ENCODE results near the gene TMEM150C. TPM values are rescaled to one million over a fixed set of nuclear protein-coding genes. Genes with fewer than 3 reads are reported as not detected.
"Not testable (repeated sequence)": the region's sequence is repeated elsewhere in the genome, so short reads cannot be mapped to it uniquely, and the experiment has no call there.

The TMEM150C gene
- total RNA-seq, 1 experiment from 2014 or later, result 2.7 TPM

DNA sequence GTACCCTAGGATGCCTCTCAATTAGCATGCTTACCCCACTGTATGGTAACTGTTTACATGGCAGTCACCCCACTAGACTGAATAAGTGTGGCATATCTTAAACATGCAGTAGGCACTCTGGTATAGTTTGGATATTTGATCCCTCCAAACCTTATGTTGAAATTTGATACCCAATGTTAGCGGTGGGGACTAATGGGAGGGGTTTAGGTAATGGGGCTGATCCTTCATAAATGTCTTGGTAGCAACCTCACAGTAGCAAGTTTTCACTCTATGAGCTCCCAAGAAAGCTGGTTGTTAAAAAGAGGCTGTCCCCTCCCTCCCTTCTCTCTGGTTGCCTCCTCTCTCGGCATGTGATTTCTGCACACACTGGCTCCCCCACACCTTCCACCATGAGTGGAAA, 10.1 kb downstream of the TMEM150C start:
- Mint-ChIP-seq H3K9me3 (peaks cover 25% of the 10 kb centered on the region), H3K27me3 (ENCODE audit: low read depth) (no peaks in the 10 kb centered on the region), H3K36me3 (no peaks in the 10 kb centered on the region), H3K4me3 (no peak overlapping the region), H3K27ac (no peak overlapping the region), H3K4me1 (peaks cover 7% of the 10 kb centered on the region)
- CTCF ChIA-PET, result no interaction called here
- TF ChIP-seq NFYB (CRISPR knock-in tag; conservative IDR thresholded peaks at IDR 0.05; ENCODE audit: low read depth), result no peak
- TF ChIP-seq SOX15 (CRISPR knock-in tag; IDR thresholded peaks at IDR 0.05), result no peak
- no peak for TF ChIP-seq ATF6 (CRISPR knock-in tag; IDR thresholded peaks at IDR 0.05)
- TF ChIP-seq, protein P1, sequence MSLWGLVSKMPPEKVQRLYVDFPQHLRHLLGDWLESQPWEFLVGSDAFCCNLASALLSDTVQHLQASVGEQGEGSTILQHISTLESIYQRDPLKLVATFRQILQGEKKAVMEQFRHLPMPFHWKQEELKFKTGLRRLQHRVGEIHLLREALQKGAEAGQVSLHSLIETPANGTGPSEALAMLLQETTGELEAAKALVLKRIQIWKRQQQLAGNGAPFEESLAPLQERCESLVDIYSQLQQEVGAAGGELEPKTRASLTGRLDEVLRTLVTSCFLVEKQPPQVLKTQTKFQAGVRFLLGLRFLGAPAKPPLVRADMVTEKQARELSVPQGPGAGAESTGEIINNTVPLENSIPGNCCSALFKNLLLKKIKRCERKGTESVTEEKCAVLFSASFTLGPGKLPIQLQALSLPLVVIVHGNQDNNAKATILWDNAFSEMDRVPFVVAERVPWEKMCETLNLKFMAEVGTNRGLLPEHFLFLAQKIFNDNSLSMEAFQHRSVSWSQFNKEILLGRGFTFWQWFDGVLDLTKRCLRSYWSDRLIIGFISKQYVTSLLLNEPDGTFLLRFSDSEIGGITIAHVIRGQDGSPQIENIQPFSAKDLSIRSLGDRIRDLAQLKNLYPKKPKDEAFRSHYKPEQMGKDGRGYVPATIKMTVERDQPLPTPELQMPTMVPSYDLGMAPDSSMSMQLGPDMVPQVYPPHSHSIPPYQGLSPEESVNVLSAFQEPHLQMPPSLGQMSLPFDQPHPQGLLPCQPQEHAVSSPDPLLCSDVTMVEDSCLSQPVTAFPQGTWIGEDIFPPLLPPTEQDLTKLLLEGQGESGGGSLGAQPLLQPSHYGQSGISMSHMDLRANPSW (CRISPR knock-in tag; conservative IDR thresholded peaks at IDR 0.05; ENCODE audit: low read depth), result no peak
- TF ChIP-seq PRRX2 (CRISPR knock-in tag; IDR thresholded peaks at IDR 0.05), result no peak
- TF ChIP-seq, protein P2, sequence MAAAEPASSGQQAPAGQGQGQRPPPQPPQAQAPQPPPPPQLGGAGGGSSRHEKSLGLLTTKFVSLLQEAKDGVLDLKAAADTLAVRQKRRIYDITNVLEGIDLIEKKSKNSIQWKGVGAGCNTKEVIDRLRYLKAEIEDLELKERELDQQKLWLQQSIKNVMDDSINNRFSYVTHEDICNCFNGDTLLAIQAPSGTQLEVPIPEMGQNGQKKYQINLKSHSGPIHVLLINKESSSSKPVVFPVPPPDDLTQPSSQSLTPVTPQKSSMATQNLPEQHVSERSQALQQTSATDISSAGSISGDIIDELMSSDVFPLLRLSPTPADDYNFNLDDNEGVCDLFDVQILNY (CRISPR knock-in tag; IDR thresholded peaks at IDR 0.05), result no peak
- no peak for TF ChIP-seq ZSCAN18 (CRISPR knock-in tag; IDR thresholded peaks at IDR 0.05)
- TF ChIP-seq ZNF138 (CRISPR knock-in tag; conservative IDR thresholded peaks at IDR 0.05), result no peak
- ATAC-seq (no peak), DNase-seq (ENCODE audit: low spot score) (no peak)
- POLR2A ChIA-PET, result interaction anchor here (1.2 kb wide), 1 partner anchor 115 kb away, joined by 4 read pairs; no protein-coding TSS in a partner anchor

DNA sequence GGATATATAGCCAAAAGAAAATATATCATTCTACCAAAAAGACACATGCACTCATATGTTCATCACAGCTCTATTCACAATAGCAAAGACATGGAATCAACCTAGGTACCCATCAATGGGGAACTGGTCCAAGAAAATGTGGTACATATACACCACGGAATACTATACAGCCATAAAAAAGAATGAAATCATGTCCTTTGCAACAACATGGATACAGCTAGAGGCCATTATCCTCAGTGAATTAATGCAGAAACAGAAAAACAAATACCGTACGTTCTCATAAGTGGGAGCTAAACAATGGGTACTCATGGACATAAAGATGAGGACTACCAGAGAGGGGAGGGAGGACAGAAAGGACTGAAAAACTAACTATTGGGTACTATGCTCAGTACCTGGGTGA, 13.9 kb downstream of the TMEM150C start:
- H3K4me3 Mint-ChIP-seq; ATAC-seq; POLR2A ChIA-PET; H3K4me1 Mint-ChIP-seq; CTCF ChIA-PET; H3K36me3 Mint-ChIP-seq; H3K27ac Mint-ChIP-seq; H3K27me3 Mint-ChIP-seq (ENCODE audit: low read depth); DNase-seq (ENCODE audit: low spot score): not testable (repeated sequence)
- peaks cover 25% of the 10 kb centered on the region for H3K9me3 Mint-ChIP-seq

- ATAC-seq (no peak), DNase-seq (ENCODE audit: low spot score) (no peak)
- no peaks in the 10 kb centered on the region for H3K27me3 Mint-ChIP-seq (ENCODE audit: low read depth)
- no peak for TF ChIP-seq CDX4 (CRISPR knock-in tag; IDR thresholded peaks at IDR 0.05; ENCODE audit: borderline replicate concordance)
- CTCF ChIA-PET, result interaction anchor here (0.9 kb wide), 1 partner anchor 12 kb away, joined by 3 read pairs; no protein-coding TSS in a partner anchor
- H3K4me1 Mint-ChIP-seq, result no peaks in the 10 kb centered on the region
- H3K9me3 Mint-ChIP-seq, result peaks cover 7% of the 10 kb centered on the region
- H3K4me3 Mint-ChIP-seq, result no peak overlapping the region
- POLR2A ChIA-PET, result interaction anchor here (0.5 kb wide), 1 partner anchor 10 kb away, joined by 3 read pairs; no protein-coding TSS in a partner anchor
- no peaks in the 10 kb centered on the region for H3K36me3 Mint-ChIP-seq
- no peak overlapping the region for H3K27ac Mint-ChIP-seq
These were observed 18.7 kb downstream of the TMEM150C start for GRCh38 chr4:82543131-82543530.

DNA sequence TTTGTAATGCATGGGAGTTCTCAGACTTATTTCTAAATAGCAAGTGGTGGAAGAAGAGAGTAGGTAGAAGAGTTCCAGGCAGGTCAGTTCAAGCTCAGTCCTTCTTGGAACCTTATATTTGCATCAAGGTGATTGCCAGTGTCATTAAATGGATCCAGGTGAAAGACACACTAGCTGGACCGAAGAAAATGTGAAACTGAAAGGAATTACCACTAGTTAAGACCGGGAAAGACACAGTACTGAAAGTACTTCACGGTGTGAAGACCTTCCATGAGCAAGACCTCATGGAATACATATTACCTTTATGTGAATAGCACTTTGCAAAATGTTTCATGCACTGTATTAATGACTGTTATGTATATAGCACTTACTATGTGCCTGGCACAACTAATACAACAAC, 19.1 kb downstream of the TMEM150C start:
- no peak for ATAC-seq
- ChIA-PET POLR2A (no interaction called here), CTCF (no interaction called here)
- Mint-ChIP-seq H3K27ac (no peak overlapping the region), H3K36me3 (no peaks in the 10 kb centered on the region), H3K27me3 (ENCODE audit: low read depth) (no peaks in the 10 kb centered on the region), H3K4me1 (no peaks in the 10 kb centered on the region), H3K9me3 (peaks cover 3% of the 10 kb centered on the region), H3K4me3 (no peak overlapping the region)
- no peak for DNase-seq (ENCODE audit: low spot score)
- TF ChIP-seq PRDM15 (CRISPR knock-in tag; IDR thresholded peaks at IDR 0.05) (no peak), ETV6 (CRISPR knock-in tag; IDR thresholded peaks at IDR 0.05) (no peak), ZNF423 (CRISPR knock-in tag; IDR thresholded peaks at IDR 0.05) (no peak), CREB1 (CRISPR knock-in tag; IDR thresholded peaks at IDR 0.05) (no peak), ZNF138 (CRISPR knock-in tag; conservative IDR thresholded peaks at IDR 0.05) (no peak), EMX1 (CRISPR knock-in tag; IDR thresholded peaks at IDR 0.05) (no peak)
- TF ChIP-seq, protein P3, sequence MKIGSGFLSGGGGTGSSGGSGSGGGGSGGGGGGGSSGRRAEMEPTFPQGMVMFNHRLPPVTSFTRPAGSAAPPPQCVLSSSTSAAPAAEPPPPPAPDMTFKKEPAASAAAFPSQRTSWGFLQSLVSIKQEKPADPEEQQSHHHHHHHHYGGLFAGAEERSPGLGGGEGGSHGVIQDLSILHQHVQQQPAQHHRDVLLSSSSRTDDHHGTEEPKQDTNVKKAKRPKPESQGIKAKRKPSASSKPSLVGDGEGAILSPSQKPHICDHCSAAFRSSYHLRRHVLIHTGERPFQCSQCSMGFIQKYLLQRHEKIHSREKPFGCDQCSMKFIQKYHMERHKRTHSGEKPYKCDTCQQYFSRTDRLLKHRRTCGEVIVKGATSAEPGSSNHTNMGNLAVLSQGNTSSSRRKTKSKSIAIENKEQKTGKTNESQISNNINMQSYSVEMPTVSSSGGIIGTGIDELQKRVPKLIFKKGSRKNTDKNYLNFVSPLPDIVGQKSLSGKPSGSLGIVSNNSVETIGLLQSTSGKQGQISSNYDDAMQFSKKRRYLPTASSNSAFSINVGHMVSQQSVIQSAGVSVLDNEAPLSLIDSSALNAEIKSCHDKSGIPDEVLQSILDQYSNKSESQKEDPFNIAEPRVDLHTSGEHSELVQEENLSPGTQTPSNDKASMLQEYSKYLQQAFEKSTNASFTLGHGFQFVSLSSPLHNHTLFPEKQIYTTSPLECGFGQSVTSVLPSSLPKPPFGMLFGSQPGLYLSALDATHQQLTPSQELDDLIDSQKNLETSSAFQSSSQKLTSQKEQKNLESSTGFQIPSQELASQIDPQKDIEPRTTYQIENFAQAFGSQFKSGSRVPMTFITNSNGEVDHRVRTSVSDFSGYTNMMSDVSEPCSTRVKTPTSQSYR (CRISPR knock-in tag; IDR thresholded peaks at IDR 0.05), result no peak

Measured in WTC11 (cell line).